ENCODE measurements around the gene AGAP2. TPM values are rescaled to one million over a fixed set of nuclear protein-coding genes. Genes with fewer than 3 reads are reported as not detected.

The AGAP2 gene
- total and polyA plus RNA-seq, 9 of the 15 experiments (the other 6 are each of a cell fraction or from before 2014, with no cell fraction given) = 0.04 to 0.77 (median 0.28) TPM; not detected in 1

DNA sequence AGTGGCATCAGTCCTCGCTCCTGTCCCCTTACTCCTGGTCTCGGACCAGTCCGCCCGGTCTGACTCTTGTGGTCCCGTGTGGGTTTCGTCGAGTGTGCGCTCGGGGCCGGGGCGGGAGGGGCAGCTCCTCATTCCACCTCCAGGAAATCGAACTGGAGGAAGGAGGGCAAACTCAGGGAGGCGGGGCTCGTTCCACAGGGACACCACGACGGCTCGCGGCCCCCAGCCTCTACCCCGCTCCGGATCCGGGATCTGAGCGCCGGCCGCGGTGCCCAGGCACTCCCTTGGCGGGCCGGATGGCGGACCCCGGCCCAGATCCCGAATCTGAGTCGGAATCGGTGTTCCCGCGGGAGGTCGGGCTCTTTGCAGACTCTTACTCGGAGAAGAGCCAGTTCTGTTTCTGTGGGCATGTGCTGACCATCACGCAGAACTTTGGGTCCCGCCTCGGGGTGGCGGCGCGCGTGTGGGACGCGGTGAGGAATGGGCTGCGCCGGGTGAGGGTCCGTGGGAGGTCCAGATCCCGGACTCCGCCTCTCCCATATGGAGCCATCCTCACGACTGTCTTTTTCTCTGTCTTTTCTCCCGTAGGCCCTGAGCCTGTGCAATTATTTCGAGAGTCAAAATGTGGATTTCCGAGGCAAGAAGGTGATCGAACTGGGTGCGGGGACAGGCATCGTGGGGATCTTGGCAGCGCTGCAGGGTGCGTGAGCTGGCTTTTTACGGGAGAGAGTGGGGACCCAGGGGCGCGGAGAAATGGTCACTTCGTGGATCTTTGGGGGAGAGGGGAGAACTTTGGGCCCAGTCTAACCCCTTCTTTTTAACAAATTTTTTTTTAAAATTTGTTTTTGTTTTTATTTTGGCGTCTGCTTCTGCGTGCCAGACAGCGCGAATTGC, 34.1 kb upstream of the AGAP2 start, which contains the start of gene EEF1AKMT3 (continued):
- TF ChIP-seq MAZ (CRISPR knock-in tag; conservative IDR thresholded peaks at IDR 0.05 in 1 of 2, IDR thresholded peaks at IDR 0.05 in 1 of 2) = peak; percentile 33 to 85; a peak in 2 of 4 replicates
- TF ChIP-seq ZNF551 (CRISPR knock-in tag; IDR thresholded peaks at IDR 0.05) = no peak
- no peak for TF ChIP-seq CHD4 (IDR thresholded peaks at IDR 0.05; ENCODE audit: insufficient read depth, insufficient replicate concordance, low read depth, low read length, poor library complexity, severe bottlenecking)
- TF ChIP-seq, protein P1, sequence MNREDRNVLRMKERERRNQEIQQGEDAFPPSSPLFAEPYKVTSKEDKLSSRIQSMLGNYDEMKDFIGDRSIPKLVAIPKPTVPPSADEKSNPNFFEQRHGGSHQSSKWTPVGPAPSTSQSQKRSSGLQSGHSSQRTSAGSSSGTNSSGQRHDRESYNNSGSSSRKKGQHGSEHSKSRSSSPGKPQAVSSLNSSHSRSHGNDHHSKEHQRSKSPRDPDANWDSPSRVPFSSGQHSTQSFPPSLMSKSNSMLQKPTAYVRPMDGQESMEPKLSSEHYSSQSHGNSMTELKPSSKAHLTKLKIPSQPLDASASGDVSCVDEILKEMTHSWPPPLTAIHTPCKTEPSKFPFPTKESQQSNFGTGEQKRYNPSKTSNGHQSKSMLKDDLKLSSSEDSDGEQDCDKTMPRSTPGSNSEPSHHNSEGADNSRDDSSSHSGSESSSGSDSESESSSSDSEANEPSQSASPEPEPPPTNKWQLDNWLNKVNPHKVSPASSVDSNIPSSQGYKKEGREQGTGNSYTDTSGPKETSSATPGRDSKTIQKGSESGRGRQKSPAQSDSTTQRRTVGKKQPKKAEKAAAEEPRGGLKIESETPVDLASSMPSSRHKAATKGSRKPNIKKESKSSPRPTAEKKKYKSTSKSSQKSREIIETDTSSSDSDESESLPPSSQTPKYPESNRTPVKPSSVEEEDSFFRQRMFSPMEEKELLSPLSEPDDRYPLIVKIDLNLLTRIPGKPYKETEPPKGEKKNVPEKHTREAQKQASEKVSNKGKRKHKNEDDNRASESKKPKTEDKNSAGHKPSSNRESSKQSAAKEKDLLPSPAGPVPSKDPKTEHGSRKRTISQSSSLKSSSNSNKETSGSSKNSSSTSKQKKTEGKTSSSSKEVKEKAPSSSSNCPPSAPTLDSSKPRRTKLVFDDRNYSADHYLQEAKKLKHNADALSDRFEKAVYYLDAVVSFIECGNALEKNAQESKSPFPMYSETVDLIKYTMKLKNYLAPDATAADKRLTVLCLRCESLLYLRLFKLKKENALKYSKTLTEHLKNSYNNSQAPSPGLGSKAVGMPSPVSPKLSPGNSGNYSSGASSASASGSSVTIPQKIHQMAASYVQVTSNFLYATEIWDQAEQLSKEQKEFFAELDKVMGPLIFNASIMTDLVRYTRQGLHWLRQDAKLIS (CRISPR knock-in tag; IDR thresholded peaks at IDR 0.05) = 0 out of 2 replicates have a peak, but pooled peaks have one; percentile 30
- TF ChIP-seq NR2C2 (CRISPR knock-in tag; IDR thresholded peaks at IDR 0.05) = 0 out of 2 replicates have a peak, but pooled peaks have one; percentile 49
- no peak for TF ChIP-seq NR2C2 (tag; IDR thresholded peaks at IDR 0.05)
- 0 out of 2 replicates have a peak, but pooled peaks have one; percentile 31 for TF ChIP-seq TAF7 (tag; IDR thresholded peaks at IDR 0.05)
- TF ChIP-seq, protein P2, sequence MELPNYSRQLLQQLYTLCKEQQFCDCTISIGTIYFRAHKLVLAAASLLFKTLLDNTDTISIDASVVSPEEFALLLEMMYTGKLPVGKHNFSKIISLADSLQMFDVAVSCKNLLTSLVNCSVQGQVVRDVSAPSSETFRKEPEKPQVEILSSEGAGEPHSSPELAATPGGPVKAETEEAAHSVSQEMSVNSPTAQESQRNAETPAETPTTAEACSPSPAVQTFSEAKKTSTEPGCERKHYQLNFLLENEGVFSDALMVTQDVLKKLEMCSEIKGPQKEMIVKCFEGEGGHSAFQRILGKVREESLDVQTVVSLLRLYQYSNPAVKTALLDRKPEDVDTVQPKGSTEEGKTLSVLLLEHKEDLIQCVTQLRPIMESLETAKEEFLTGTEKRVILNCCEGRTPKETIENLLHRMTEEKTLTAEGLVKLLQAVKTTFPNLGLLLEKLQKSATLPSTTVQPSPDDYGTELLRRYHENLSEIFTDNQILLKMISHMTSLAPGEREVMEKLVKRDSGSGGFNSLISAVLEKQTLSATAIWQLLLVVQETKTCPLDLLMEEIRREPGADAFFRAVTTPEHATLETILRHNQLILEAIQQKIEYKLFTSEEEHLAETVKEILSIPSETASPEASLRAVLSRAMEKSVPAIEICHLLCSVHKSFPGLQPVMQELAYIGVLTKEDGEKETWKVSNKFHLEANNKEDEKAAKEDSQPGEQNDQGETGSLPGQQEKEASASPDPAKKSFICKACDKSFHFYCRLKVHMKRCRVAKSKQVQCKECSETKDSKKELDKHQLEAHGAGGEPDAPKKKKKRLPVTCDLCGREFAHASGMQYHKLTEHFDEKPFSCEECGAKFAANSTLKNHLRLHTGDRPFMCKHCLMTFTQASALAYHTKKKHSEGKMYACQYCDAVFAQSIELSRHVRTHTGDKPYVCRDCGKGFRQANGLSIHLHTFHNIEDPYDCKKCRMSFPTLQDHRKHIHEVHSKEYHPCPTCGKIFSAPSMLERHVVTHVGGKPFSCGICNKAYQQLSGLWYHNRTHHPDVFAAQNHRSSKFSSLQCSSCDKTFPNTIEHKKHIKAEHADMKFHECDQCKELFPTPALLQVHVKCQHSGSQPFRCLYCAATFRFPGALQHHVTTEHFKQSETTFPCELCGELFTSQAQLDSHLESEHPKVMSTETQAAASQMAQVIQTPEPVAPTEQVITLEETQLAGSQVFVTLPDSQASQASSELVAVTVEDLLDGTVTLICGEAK (IDR thresholded peaks at IDR 0.05) = 0 out of 2 replicates have a peak, but pooled peaks have one; percentile 36
- TF ChIP-seq, protein P2 (CRISPR knock-in tag; IDR thresholded peaks at IDR 0.05) = no peak
- 0 out of 2 replicates have a peak, but pooled peaks have one; percentile 67 for TF ChIP-seq ZBTB1 (CRISPR knock-in tag; IDR thresholded peaks at IDR 0.05; ENCODE audit: borderline replicate concordance, low read depth)
- no peak for TF ChIP-seq PYGO2 (tag; IDR thresholded peaks at IDR 0.05)
- peak; percentile 79 for TF ChIP-seq RBBP5 (IDR thresholded peaks at IDR 0.05; ENCODE audit: borderline replicate concordance, insufficient read depth, low read length, poor library complexity, severe bottlenecking)
